Measurements from ENCODE around the gene PPP2R5B. TPM values are rescaled to one million over a fixed set of nuclear protein-coding genes. Genes with fewer than 3 reads are reported as not detected.

PPP2R5B gene
- total RNA-seq, 1 donor from 2014 or later: 12.6 TPM

DNA sequence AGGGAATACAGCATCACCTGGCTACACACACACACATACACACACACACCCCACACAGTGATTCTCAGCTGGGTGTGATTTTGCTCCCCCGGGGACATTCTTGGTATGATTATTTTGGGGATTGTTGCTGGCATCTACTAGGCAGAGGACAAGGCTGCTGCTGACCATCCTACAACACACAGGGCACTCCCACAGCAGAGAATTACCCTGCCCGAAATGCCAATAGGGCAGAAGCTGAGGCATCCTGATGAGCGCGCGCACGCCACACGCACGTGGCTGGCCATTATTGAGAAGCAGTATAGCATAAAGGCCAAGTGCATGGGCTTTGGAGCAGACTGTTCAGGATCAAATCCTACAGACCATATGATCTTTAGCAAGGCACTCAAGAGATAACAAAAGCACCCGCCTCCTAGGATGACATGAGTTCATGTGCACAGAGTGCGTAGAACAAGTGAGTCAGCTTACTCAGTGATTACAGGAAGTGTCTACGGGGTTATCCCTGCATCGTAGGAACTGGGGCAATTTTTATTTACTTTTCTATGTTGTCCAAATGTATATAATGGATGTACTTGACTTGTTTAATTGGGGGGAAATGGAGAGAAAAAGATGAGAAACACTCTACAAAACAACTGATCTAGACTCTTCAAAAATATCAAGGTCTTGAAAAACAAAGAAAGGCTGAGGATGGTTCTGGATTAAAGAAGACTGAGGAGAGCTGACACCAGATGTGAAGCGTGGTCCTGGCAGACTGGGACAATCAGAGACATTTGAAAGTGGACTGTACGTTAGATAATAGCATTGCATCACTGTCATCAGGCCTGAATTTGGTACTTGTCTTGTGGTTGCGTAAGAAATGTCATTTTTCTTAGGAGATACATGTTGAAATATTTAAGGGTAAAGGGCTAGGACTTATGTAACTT, 38.9 kb upstream of the PPP2R5B start:
- POLR2A ChIA-PET: interaction anchor here (0.6 to 27.8 kb wide), 4 partner anchors 10 to 480 kb away, joined by 3 to 1194 read pairs (median 4); partner anchors contain the start of gene CDC42BPG
- TF ChIP-seq, protein P1, sequence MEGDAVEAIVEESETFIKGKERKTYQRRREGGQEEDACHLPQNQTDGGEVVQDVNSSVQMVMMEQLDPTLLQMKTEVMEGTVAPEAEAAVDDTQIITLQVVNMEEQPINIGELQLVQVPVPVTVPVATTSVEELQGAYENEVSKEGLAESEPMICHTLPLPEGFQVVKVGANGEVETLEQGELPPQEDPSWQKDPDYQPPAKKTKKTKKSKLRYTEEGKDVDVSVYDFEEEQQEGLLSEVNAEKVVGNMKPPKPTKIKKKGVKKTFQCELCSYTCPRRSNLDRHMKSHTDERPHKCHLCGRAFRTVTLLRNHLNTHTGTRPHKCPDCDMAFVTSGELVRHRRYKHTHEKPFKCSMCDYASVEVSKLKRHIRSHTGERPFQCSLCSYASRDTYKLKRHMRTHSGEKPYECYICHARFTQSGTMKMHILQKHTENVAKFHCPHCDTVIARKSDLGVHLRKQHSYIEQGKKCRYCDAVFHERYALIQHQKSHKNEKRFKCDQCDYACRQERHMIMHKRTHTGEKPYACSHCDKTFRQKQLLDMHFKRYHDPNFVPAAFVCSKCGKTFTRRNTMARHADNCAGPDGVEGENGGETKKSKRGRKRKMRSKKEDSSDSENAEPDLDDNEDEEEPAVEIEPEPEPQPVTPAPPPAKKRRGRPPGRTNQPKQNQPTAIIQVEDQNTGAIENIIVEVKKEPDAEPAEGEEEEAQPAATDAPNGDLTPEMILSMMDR (IDR thresholded peaks at IDR 0.05): no peak
- DNase-seq (no peak), ATAC-seq (ENCODE audit: low read depth) (no peak)
- no peaks in the 10 kb centered on the region for H3K36me3 Mint-ChIP-seq (ENCODE audit: low read depth)
- no peak overlapping the region for H3K4me3 Mint-ChIP-seq
- peak overlapping the region; percentile 46 for H3K27ac Mint-ChIP-seq
- peaks cover 33% of the 10 kb centered on the region for H3K4me1 Mint-ChIP-seq
- CTCF ChIA-PET: interaction anchor here (0.9 to 13.0 kb wide), 5 partner anchors 8 to 40 kb away, joined by 3 to 310 read pairs (median 4); partner anchors contain the start of genes CDC42BPG and EHD1
- no peaks in the 10 kb centered on the region for H3K9me3 Mint-ChIP-seq
- no peaks in the 10 kb centered on the region for H3K27me3 Mint-ChIP-seq
- intact Hi-C loops (cut with micrococcal nuclease): no loop called here

DNA sequence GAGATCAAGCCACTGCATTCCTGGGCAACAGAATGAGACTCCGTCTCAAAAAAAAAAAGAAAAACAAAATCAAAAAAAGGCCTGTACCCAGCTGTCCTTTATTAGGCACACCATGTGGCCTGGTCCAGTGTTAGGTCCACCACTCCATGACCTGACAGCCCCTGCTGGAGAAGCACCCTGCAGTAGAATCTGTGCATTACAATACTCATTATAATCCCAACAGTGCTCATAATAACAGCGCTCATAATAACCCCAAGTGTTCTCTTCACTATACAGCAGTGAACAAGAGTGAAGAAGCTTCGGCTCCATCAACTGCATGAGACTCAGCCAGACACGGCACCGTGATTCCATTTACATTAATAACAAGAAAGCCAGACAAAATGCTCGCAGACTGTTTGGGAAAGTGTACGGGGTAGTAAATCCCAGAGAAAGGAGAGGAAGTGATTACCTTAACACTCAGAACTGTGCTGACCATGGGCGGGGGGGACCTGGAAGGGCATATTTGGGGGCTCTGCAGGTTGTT, 37.2 kb upstream of the PPP2R5B start:
- intact Hi-C loops (cut with micrococcal nuclease): no loop called here
- Mint-ChIP-seq H3K27ac (peak overlapping the region; percentile 59), H3K36me3 (ENCODE audit: low read depth) (no peaks in the 10 kb centered on the region), H3K27me3 (no peaks in the 10 kb centered on the region), H3K4me3 (no peak overlapping the region), H3K9me3 (no peaks in the 10 kb centered on the region), H3K4me1 (peaks cover 31% of the 10 kb centered on the region)
- TF ChIP-seq, protein P1 (IDR thresholded peaks at IDR 0.05): no peak
- ATAC-seq (ENCODE audit: low read depth): no peak
- ChIA-PET CTCF (interaction anchor here (1.0 to 13.0 kb wide), 10 partner anchors 9 to 41 kb away, joined by 3 to 310 read pairs (median 9); partner anchors contain the start of genes CDC42BPG and EHD1), POLR2A (interaction anchor here (0.6 to 27.8 kb wide), 7 partner anchors 10 to 1255 kb away, joined by 3 to 1194 read pairs (median 5); partner anchors contain the start of genes ARL2, CDC42BPG, EHD1 and SF1)
- no peak for DNase-seq

DNA sequence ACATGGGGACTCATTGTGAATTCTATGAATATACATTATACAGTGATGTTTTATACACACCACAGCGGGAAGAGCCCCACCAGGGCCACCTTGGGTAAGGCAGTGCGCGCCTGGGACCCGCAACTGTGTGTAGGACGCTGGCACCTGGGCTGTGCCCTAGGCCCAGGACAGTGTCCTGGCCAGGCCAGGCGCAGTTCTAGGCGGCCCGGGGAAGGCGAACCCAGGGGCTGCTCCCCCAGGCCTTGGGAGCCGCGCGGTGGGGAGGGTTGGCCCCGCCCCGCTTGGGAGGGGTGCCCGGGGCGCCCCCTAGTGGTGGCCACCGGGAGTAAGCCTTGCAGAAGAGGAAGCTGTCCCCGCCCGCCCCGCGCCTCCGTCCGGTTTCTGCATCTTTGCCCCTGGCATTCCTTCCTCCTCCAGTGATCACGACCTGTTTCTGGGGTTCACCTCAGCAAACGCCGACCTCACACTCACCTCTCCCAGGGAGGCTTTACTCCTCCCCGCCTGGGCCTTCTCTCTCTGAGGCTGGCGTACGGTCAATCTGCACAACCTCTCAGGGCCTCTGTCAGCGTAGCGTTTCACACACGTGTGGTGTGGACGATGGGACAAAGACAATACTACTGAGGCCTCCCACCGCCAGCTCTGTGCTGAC, 36.6 kb upstream of the PPP2R5B start:
- ATAC-seq (ENCODE audit: low read depth) (peak; percentile 95), DNase-seq (peak; percentile 89)
- Mint-ChIP-seq H3K27ac (peak overlapping the region; percentile 88), H3K9me3 (no peaks in the 10 kb centered on the region), H3K36me3 (ENCODE audit: low read depth) (no peaks in the 10 kb centered on the region), H3K4me1 (peaks cover 37% of the 10 kb centered on the region), H3K27me3 (no peaks in the 10 kb centered on the region), H3K4me3 (peak overlapping the region; percentile 80)
- TF ChIP-seq, protein P1 (IDR thresholded peaks at IDR 0.05): peak; percentile 66
- intact Hi-C loops (cut with micrococcal nuclease): loop anchor here (1.0 kb wide), 3 partner anchors 10 to 41 kb away; partner anchors contain the start of gene EHD1
- POLR2A ChIA-PET: interaction anchor here (1.0 to 27.8 kb wide), 5 partner anchors 11 to 126 kb away, joined by 3 to 1194 read pairs (median 6); partner anchors contain the start of genes ARL2, CDC42BPG, EHD1 and SF1
- CTCF ChIA-PET: interaction anchor here (0.5 to 13.0 kb wide), 14 partner anchors 10 to 444 kb away, joined by 3 to 310 read pairs (median 8); partner anchors contain the start of genes CDC42BPG and EHD1

DNA sequence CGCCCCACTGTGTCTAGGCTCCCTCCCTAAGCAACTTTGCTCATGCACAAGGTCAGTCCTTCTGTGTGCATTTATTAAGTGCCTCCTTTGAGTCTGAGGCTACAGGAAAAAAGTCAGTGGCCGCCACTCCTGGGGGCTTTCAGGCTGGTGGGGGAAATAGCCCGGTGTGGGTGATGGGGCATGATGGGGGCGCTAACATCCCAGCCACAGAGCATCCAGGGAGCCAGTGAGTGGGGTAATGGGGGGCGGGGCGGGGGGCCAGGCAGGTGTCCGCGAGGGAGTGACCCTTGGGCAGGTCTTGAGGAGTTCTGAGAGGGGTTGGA, 36.1 kb upstream of the PPP2R5B start:
- ChIA-PET CTCF (interaction anchor here (0.5 to 13.0 kb wide), 14 partner anchors 10 to 443 kb away, joined by 3 to 310 read pairs (median 8); partner anchors contain the start of genes CDC42BPG and EHD1), POLR2A (interaction anchor here (1.0 to 27.8 kb wide), 5 partner anchors 11 to 126 kb away, joined by 3 to 1194 read pairs (median 6); partner anchors contain the start of genes ARL2, CDC42BPG, EHD1 and SF1)
- Mint-ChIP-seq H3K9me3 (no peaks in the 10 kb centered on the region), H3K27ac (peak overlapping the region; percentile 88), H3K27me3 (no peaks in the 10 kb centered on the region), H3K4me3 (peak overlapping the region; percentile 80), H3K4me1 (peaks cover 40% of the 10 kb centered on the region), H3K36me3 (ENCODE audit: low read depth) (no peaks in the 10 kb centered on the region)
- TF ChIP-seq, protein P1 (IDR thresholded peaks at IDR 0.05): no peak
- intact Hi-C loops (cut with micrococcal nuclease): loop anchor here (1.0 kb wide), 3 partner anchors 10 to 41 kb away; partner anchors contain the start of gene EHD1
- ATAC-seq (ENCODE audit: low read depth): no peak
- no peak for DNase-seq
